K562 (cell line): ENCODE data around the gene NLRP5. TPM values are rescaled to one million over a fixed set of nuclear protein-coding genes. Genes with fewer than 3 reads are reported as not detected.

Source experiments
- GATA2 ChIP-seq: sonication (generic); formaldehyde crosslinking; IDR thresholded peaks from 2 replicates; pipeline ENCODE4 v1.4.0; 2020; ENCODE audit warnings: mild to moderate bottlenecking, missing genetic modification reagents
- ZNF444 ChIP-seq: fragments of 250-450 bp; sonication (Bioruptor Pico); IDR thresholded peaks from 2 replicates; pipeline ENCODE4 v1.4.0; 2020; ENCODE audit warnings: mild to moderate bottlenecking, moderate library complexity
- polyA plus RNA-seq, 8 experiments: library from polyadenylated mRNA; depleted of rRNA in 4 of 8; stranded (reverse) in 5 of 8; unstranded in 3 of 8; fragments of >200 nt; fragmentation: Nextera tagmentation in 2 of 8; fragmentation: Illumina TruSeq in 1 of 8; extraction: Ambion mirVana in 2 of 8; extraction: Trizol in 1 of 8; gene quantifications; 2 replicates each; pipeline versions ENCODE4 v1.2.1 to v1.2.3, GENCODE V29; 2011 to 2014; ENCODE audit warnings: inconsistent platforms in 1 of 8, missing spikeins in 1 of 8
- total RNA-seq, 7 experiments: library from RNA; depleted of rRNA in 6 of 7; stranded (reverse); fragments of >200 nt in 6 of 7; fragmentation: Illumina TruSeq in 2 of 7; extraction: Trizol in 2 of 7; gene quantifications; 2 replicates each; pipeline versions ENCODE4 v1.2.1 to v1.2.3, GENCODE V29; 2011 to 2021; ENCODE audit warnings: low replicate concordance in 1 of 7
- TF ChIP-seq, protein P1 (sequence below): sonication (generic); formaldehyde crosslinking; IDR thresholded peaks from 2 replicates; pipeline ENCODE4 v1.8.0; 2023; ENCODE audit warnings: mild to moderate bottlenecking, missing genetic modification reagents
- TF ChIP-seq, protein P2 (sequence below): fragments of 450-650 bp; IDR thresholded peaks from 2 replicates; pipeline ENCODE4 v1.6.1; 2016; ENCODE audit warnings: missing biosample characterization, missing genetic modification characterization
- TF ChIP-seq, protein P3 (sequence below): fragments of 250-450 bp; sonication (Bioruptor Pico); IDR thresholded peaks from 2 replicates; pipeline ENCODE4 v1.4.0; 2020; ENCODE audit warnings: mild to moderate bottlenecking, moderate library complexity

The NLRP5 gene
- total and polyA plus RNA-seq, 9 of the 15 experiments (the other 6 are each of a cell fraction or from before 2014, with no cell fraction given): 0.04 to 0.07 TPM; not detected in 7

DNA sequence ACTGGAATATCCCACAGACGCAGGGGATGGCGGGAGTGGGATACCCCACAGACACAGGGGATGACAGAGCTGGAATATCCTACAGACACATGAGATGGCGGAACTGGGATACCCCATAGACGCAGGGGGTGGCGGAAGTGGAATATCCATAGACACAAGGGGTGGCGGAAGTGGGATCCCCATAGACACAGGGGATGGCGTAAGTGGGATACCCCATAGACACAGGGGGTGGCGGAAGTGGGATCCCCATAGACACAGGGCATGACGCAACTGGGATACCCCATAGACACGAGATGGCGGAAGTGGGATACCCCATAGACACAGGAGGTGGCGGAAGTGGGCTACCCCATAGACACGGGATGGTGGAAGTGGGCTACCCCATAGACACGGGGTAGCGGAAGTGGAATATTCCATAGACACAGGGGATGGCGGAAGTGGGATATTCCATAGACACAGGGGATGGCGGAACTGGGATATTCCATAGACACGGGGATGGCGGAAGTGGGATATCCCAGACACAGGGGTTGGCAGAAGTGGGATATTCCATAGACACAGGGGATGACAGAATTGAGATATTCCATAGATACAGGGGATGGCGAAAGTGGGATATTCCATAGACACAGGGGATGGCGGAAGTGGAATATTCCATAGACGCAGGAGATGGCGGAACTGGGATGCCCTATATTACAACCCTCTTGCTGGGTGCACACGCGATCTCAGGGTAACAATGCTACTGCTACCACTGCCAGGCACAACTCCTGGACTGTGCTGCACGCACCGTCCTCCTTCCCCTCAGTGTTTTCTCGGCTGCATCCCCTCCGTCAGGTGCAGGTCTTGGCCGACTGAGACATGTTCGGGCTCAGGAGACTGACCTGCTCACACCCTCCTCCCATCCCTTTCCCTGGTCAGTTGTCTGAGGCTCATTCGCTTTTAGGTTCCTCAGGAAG is 106.4 kb downstream of the NLRP5 start (continued):
- TF ChIP-seq, protein P1, sequence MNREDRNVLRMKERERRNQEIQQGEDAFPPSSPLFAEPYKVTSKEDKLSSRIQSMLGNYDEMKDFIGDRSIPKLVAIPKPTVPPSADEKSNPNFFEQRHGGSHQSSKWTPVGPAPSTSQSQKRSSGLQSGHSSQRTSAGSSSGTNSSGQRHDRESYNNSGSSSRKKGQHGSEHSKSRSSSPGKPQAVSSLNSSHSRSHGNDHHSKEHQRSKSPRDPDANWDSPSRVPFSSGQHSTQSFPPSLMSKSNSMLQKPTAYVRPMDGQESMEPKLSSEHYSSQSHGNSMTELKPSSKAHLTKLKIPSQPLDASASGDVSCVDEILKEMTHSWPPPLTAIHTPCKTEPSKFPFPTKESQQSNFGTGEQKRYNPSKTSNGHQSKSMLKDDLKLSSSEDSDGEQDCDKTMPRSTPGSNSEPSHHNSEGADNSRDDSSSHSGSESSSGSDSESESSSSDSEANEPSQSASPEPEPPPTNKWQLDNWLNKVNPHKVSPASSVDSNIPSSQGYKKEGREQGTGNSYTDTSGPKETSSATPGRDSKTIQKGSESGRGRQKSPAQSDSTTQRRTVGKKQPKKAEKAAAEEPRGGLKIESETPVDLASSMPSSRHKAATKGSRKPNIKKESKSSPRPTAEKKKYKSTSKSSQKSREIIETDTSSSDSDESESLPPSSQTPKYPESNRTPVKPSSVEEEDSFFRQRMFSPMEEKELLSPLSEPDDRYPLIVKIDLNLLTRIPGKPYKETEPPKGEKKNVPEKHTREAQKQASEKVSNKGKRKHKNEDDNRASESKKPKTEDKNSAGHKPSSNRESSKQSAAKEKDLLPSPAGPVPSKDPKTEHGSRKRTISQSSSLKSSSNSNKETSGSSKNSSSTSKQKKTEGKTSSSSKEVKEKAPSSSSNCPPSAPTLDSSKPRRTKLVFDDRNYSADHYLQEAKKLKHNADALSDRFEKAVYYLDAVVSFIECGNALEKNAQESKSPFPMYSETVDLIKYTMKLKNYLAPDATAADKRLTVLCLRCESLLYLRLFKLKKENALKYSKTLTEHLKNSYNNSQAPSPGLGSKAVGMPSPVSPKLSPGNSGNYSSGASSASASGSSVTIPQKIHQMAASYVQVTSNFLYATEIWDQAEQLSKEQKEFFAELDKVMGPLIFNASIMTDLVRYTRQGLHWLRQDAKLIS: no peak
- no peak for TF ChIP-seq ZNF444 (CRISPR knock-in tag)
- TF ChIP-seq, protein P2, sequence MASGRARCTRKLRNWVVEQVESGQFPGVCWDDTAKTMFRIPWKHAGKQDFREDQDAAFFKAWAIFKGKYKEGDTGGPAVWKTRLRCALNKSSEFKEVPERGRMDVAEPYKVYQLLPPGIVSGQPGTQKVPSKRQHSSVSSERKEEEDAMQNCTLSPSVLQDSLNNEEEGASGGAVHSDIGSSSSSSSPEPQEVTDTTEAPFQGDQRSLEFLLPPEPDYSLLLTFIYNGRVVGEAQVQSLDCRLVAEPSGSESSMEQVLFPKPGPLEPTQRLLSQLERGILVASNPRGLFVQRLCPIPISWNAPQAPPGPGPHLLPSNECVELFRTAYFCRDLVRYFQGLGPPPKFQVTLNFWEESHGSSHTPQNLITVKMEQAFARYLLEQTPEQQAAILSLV (tag): no peak
- TF ChIP-seq, protein P3, sequence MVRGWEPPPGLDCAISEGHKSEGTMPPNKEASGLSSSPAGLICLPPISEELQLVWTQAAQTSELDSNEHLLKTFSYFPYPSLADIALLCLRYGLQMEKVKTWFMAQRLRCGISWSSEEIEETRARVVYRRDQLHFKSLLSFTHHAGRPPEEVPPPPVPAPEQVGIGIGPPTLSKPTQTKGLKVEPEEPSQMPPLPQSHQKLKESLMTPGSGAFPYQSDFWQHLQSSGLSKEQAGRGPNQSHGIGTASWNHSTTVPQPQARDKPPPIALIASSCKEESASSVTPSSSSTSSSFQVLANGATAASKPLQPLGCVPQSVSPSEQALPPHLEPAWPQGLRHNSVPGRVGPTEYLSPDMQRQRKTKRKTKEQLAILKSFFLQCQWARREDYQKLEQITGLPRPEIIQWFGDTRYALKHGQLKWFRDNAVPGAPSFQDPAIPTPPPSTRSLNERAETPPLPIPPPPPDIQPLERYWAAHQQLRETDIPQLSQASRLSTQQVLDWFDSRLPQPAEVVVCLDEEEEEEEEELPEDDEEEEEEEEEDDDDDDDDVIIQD: no peak
- TF ChIP-seq GATA2: no peak
